ENCODE results near the gene GPSM3. TPM values are rescaled to one million over a fixed set of nuclear protein-coding genes. Genes with fewer than 3 reads are reported as not detected.

The GPSM3 gene
- total RNA-seq, 5 donors from 2014 or later (not counting 1 experiment from before 2014, with no cell fraction given): 267 to 311 (median 274) TPM

DNA sequence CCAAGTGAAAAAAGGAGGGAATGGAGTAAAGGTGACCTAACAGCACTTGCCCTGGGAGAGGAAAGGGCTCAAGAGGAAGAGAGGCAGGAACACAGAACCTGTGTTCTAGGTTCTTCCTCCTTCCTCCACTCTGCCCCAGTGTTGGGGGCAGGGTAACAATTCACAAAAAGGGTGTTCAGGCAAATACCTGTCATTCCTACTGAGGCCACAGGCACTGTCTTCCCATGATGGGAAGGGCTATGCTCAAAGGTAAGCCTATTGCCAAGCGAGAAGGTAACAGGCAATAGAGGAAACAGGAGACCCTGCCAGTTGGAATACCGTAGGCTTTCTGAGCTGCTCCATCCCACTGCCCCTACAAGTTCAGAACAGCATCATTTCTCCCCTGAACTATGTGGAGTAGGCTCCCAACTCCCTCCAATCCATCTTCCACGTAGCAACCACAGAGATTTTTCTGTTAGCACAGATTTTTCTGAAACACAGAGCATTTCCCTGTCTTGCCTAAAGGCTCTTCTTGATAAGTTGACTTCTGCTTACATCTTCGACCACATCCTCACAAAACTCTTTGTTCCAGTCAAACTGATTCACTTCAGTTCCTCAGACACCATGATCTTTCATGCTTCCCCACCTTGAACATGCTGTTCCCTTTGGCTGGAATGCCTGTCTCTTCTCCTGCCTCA is 19.3 kb downstream of the GPSM3 start:
- H3K4me1 Mint-ChIP-seq: peaks cover 53 to 64% (median 55%) of the 10 kb centered on the region in 3 donors
- DNase-seq: no peak
- H3K27me3 Mint-ChIP-seq: no peaks in the 10 kb centered on the region
- peaks cover 28% of the 10 kb centered on the region for H3K36me3 Mint-ChIP-seq
- H3K9me3 ChIP-seq: no peaks in the 10 kb centered on the region
- H3K4me1 ChIP-seq (ENCODE audit: control insufficient read depth in 1 of 2, extremely low read depth in 1 of 2, insufficient read depth in 2 of 2, low read length in 2 of 2): peaks cover 41 to 45% of the 10 kb centered on the region in 2 experiments
- H3K27me3 ChIP-seq (replicated peaks in 1 of 2; ENCODE audit: control insufficient read depth in 2 of 2, extremely low read depth in 1 of 2, insufficient read depth in 2 of 2, low read length in 1 of 2): no peaks in the 10 kb centered on the region
- H3K4me3 ChIP-seq (ENCODE audit: control insufficient read depth in 1 of 2, extremely low read depth in 1 of 2, low read length in 1 of 2): no peak overlapping the region
- peak overlapping the region; percentile 64 to 81 for H3K27ac Mint-ChIP-seq
- ChIA-PET POLR2A (interaction anchor here in 1 of 2 donors (0.6 kb wide), 1 partner anchor 1560 kb away, joined by 3 read pairs; no protein-coding TSS in a partner anchor), CTCF (no interaction called here)
- no peak for ATAC-seq (replicated peaks in 1 of 4)
- WGBS (ENCODE audit: insufficient coverage): 56% methylated on average over 4 of the region's 4 CpGs
- peaks cover 3 to 30% of the 10 kb centered on the region in 2 donors for H3K36me3 ChIP-seq (ENCODE audit: control insufficient read depth in 2 of 2, extremely low read depth in 1 of 2, insufficient read depth in 1 of 2, low read length in 1 of 2)
- H3K27ac ChIP-seq (ENCODE audit: low read length): no peak overlapping the region
- peak overlapping the region in 1 of 3 donors; percentile 95 for H3K4me3 Mint-ChIP-seq
- H3K9me3 Mint-ChIP-seq: no peaks in the 10 kb centered on the region

DNA sequence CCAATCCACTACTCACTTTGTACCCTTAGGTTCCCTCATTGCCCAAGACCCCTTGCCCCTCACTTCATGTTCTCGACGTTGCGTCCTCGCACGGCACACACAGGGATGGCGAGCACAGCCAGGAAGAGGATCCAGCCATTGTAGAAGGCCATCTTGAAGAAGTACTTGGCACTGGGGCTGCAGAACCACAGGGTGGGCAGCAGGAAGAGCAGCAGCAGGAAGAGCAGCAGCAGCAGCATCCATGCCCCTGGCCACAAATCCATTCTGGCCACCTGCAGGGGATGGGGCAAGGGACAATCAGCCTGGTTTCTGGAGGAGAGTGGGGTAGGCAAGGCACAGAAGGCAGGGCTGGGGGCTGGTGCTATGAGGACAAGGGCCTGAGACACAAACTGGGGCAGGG is 21.2 kb downstream of the GPSM3 start:
- peaks cover 30 to 31% of the 10 kb centered on the region in 2 experiments for H3K4me1 ChIP-seq (ENCODE audit: control insufficient read depth in 1 of 2, extremely low read depth in 1 of 2, insufficient read depth in 2 of 2, low read length in 2 of 2)
- H3K4me1 Mint-ChIP-seq: peaks cover 38 to 46% (median 39%) of the 10 kb centered on the region in 3 donors
- H3K27me3 Mint-ChIP-seq: no peaks in the 10 kb centered on the region
- peaks cover 36% of the 10 kb centered on the region for H3K36me3 Mint-ChIP-seq
- peaks cover 3 to 38% of the 10 kb centered on the region in 2 donors for H3K36me3 ChIP-seq (ENCODE audit: control insufficient read depth in 2 of 2, extremely low read depth in 1 of 2, insufficient read depth in 1 of 2, low read length in 1 of 2)
- peak overlapping the region in 1 of 3 donors; percentile 8 for H3K4me3 Mint-ChIP-seq
- DNase-seq: no peak
- peak overlapping the region in 1 of 2 donors; percentile 72 for H3K27ac Mint-ChIP-seq
- ChIA-PET CTCF (no interaction called here), POLR2A (no interaction called here)
- H3K27me3 ChIP-seq (replicated peaks in 1 of 2; ENCODE audit: control insufficient read depth in 2 of 2, extremely low read depth in 1 of 2, insufficient read depth in 2 of 2, low read length in 1 of 2): no peaks in the 10 kb centered on the region
- H3K9me3 ChIP-seq: no peaks in the 10 kb centered on the region
- H3K4me3 ChIP-seq (ENCODE audit: control insufficient read depth in 1 of 2, extremely low read depth in 1 of 2, low read length in 1 of 2): no peak overlapping the region
- 98% methylated on average over 6 of the region's 6 CpGs for WGBS (ENCODE audit: insufficient coverage)
- no peak for ATAC-seq (replicated peaks in 1 of 4)
- H3K9me3 Mint-ChIP-seq: no peaks in the 10 kb centered on the region
- H3K27ac ChIP-seq (ENCODE audit: low read length): no peak overlapping the region

DNA sequence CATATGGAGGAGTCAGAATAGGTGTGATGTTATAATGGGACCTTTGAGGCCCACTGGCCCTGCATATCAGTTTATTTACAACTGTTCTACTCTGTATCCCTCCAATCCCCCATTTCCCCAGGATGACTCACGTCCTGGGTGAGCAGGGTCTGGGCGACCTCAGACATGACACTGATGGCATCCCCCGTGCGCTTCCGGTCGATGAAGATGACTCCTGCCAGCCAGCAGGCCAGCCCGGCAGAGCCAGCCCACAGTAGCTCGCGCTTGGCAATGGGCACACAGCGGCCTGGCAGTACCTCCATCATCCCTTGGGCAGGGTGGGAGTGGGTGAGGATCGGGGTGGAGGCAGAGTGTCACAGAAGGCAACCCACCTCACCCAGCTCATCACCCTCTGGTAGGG is 22.1 kb downstream of the GPSM3 start:
- Mint-ChIP-seq H3K36me3 (peaks cover 36% of the 10 kb centered on the region), H3K4me1 (peaks cover 33 to 40% (median 33%) of the 10 kb centered on the region in 3 donors), H3K27ac (no peak overlapping the region), H3K9me3 (no peaks in the 10 kb centered on the region), H3K27me3 (no peaks in the 10 kb centered on the region), H3K4me3 (no peak overlapping the region)
- peaks cover 23 to 28% of the 10 kb centered on the region in 2 experiments for H3K4me1 ChIP-seq (ENCODE audit: control insufficient read depth in 1 of 2, extremely low read depth in 1 of 2, insufficient read depth in 2 of 2, low read length in 2 of 2)
- peaks cover 3 to 38% of the 10 kb centered on the region in 2 donors for H3K36me3 ChIP-seq (ENCODE audit: control insufficient read depth in 2 of 2, extremely low read depth in 1 of 2, insufficient read depth in 1 of 2, low read length in 1 of 2)
- H3K27ac ChIP-seq (ENCODE audit: low read length): no peak overlapping the region
- ATAC-seq (replicated peaks in 1 of 4) (no peak), DNase-seq (no peak)
- H3K27me3 ChIP-seq (replicated peaks in 1 of 2; ENCODE audit: control insufficient read depth in 2 of 2, extremely low read depth in 1 of 2, insufficient read depth in 2 of 2, low read length in 1 of 2): no peaks in the 10 kb centered on the region
- 95% methylated on average over 8 of the region's 11 CpGs for WGBS (ENCODE audit: insufficient coverage)
- ChIA-PET POLR2A (no interaction called here), CTCF (no interaction called here)
- no peak overlapping the region for H3K4me3 ChIP-seq (ENCODE audit: control insufficient read depth in 1 of 2, extremely low read depth in 1 of 2, low read length in 1 of 2)
- H3K9me3 ChIP-seq: no peaks in the 10 kb centered on the region

DNA sequence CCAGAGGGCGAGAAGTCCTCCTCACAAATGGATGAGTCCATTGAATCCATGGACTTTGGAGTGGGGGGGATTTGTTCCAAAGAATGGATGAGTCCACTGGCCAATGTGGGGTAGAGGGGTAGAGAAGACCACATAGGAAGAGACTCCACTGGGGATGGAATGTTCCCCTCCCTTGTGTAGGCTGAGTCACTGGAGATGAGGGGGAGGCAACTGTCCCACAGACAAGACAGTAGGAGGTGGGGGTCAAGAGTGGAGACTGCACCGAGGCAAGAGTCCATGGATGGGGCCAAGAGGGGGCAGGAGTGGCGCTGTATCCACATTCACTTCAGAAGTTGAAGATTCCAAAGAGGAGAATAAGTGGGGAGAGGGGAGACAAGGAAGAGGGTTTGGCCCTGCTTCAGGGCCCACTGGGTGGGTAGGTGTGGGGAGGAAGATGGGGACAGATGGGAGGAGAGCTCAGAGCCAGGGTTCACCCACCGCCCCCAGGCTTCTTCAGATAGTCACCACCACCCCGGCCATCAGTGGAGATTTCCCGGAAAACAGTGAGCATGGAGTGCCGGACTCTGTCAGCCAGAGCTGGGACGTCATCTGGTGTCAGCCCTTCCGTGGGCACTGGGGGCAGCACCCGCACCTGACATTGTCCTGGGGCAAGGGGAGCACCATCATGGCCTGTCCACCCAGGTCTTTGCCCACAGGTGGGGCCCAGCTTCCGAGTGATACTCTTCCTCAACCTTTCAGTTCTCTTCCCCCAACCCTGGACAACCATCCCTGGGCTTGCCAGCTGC is 23.4 kb downstream of the GPSM3 start:
- Histone ChIP-seq H3K36me3 (ENCODE audit: control insufficient read depth in 2 of 2, extremely low read depth in 1 of 2, insufficient read depth in 1 of 2, low read length in 1 of 2) (peaks cover 3 to 38% of the 10 kb centered on the region in 2 donors), H3K9me3 (no peaks in the 10 kb centered on the region), H3K4me3 (ENCODE audit: control insufficient read depth in 1 of 2, extremely low read depth in 1 of 2, low read length in 1 of 2) (no peak overlapping the region), H3K27ac (ENCODE audit: low read length) (no peak overlapping the region), H3K27me3 (replicated peaks in 1 of 2; ENCODE audit: control insufficient read depth in 2 of 2, extremely low read depth in 1 of 2, insufficient read depth in 2 of 2, low read length in 1 of 2) (no peaks in the 10 kb centered on the region), H3K4me1 (ENCODE audit: control insufficient read depth in 1 of 2, extremely low read depth in 1 of 2, insufficient read depth in 2 of 2, low read length in 2 of 2) (peaks cover 13 to 16% of the 10 kb centered on the region in 2 experiments)
- no peak for DNase-seq
- Mint-ChIP-seq H3K27ac (no peak overlapping the region), H3K4me3 (no peak overlapping the region), H3K4me1 (peaks cover 20 to 27% (median 20%) of the 10 kb centered on the region in 3 donors), H3K9me3 (no peaks in the 10 kb centered on the region), H3K27me3 (no peaks in the 10 kb centered on the region), H3K36me3 (peaks cover 40% of the 10 kb centered on the region)
- no peak for ATAC-seq (replicated peaks in 1 of 4)
- CTCF ChIA-PET: no interaction called here
- POLR2A ChIA-PET: no interaction called here
- WGBS (ENCODE audit: insufficient coverage): 94% methylated on average over 8 of the region's 11 CpGs

DNA sequence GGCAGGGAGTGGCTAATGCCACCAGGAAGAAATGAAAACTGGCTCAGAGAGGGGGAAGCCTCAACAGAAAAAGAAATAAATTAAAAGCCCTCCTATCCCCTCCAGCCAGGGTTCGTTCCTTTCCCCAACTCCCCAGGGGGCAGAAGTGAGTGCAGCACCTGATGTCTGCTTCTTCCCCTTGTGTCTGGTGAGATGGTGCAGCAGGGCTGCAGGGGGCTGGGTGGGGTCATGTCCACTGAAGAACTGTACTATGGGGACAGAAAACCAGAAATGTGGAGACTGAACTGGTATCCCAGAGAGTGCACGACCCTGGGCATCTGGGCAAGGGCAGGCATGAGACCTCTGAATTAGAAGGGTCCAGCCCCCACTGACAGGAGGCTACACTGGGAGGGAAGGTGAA is 24.1 kb downstream of the GPSM3 start:
- ChIA-PET CTCF (no interaction called here), POLR2A (no interaction called here)
- no peak overlapping the region for H3K4me3 Mint-ChIP-seq

DNA sequence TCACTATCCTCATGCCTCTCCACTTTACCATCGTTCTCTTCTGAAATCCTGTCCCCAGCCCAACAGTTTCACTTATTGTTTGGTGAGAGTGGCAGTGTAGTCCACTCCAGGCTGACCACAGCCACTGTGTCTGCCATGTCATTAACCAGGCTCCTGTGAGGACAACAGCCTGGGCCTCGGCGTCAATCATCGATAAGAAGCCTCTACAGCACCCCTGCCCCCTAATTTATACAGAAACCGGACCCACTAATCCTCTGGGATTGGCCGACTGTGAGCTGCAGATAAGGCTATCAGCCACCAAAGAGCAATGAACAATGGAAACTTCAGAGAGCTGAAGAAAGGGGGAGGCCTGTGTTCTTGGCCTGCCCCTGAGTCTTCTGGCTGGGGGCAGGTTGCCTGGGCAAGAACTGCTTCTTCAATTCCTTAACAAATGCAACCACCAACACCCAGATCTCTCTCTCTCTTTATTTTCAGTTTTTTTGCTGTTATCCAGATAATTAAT is 24.6 kb downstream of the GPSM3 start:
- POLR2A ChIA-PET: interaction anchor here in 1 of 2 donors (0.5 kb wide), 1 partner anchor 270 kb away, joined by 6 read pairs; the partner anchor contains the start of gene EHMT2
- no peaks in the 10 kb centered on the region for H3K9me3 Mint-ChIP-seq

More for the DNA sequence above, 24.1 kb downstream of the GPSM3 start:
- H3K27ac Mint-ChIP-seq: no peak overlapping the region
- H3K4me1 Mint-ChIP-seq: peaks cover 13 to 20% (median 14%) of the 10 kb centered on the region in 3 donors
- peaks cover 6 to 10% of the 10 kb centered on the region in 2 experiments for H3K4me1 ChIP-seq (ENCODE audit: control insufficient read depth in 1 of 2, extremely low read depth in 1 of 2, insufficient read depth in 2 of 2, low read length in 2 of 2)
- ATAC-seq (replicated peaks in 1 of 4) (no peak), DNase-seq (no peak)
- no peak overlapping the region for H3K27ac ChIP-seq (ENCODE audit: low read length)
- H3K36me3 ChIP-seq (ENCODE audit: control insufficient read depth in 2 of 2, extremely low read depth in 1 of 2, insufficient read depth in 1 of 2, low read length in 1 of 2): peaks cover 3 to 38% of the 10 kb centered on the region in 2 donors
- 70% methylated on average over 1 of the region's 2 CpGs for WGBS (ENCODE audit: insufficient coverage)
- no peak overlapping the region for H3K4me3 ChIP-seq (ENCODE audit: control insufficient read depth in 1 of 2, extremely low read depth in 1 of 2, low read length in 1 of 2)
- no peaks in the 10 kb centered on the region for H3K9me3 ChIP-seq
- H3K27me3 ChIP-seq (replicated peaks in 1 of 2; ENCODE audit: control insufficient read depth in 2 of 2, extremely low read depth in 1 of 2, insufficient read depth in 2 of 2, low read length in 1 of 2): no peaks in the 10 kb centered on the region
- H3K9me3 Mint-ChIP-seq: no peaks in the 10 kb centered on the region
- H3K27me3 Mint-ChIP-seq: no peaks in the 10 kb centered on the region
- peaks cover 40% of the 10 kb centered on the region for H3K36me3 Mint-ChIP-seq

More for the DNA sequence above, 24.6 kb downstream of the GPSM3 start:
- H3K36me3 ChIP-seq (ENCODE audit: control insufficient read depth in 2 of 2, extremely low read depth in 1 of 2, insufficient read depth in 1 of 2, low read length in 1 of 2): peaks cover 3 to 40% of the 10 kb centered on the region in 2 donors
- no peak overlapping the region for H3K4me3 ChIP-seq (ENCODE audit: control insufficient read depth in 1 of 2, extremely low read depth in 1 of 2, low read length in 1 of 2)
- ATAC-seq (replicated peaks in 1 of 4) (no peak), DNase-seq (no peak)
- CTCF ChIA-PET: no interaction called here
- no peak overlapping the region for H3K27ac Mint-ChIP-seq
- H3K4me1 ChIP-seq (ENCODE audit: control insufficient read depth in 1 of 2, extremely low read depth in 1 of 2, insufficient read depth in 2 of 2, low read length in 2 of 2): peaks cover under 1 to 4% of the 10 kb centered on the region in 2 experiments
- no peak overlapping the region for H3K4me3 Mint-ChIP-seq
- peaks cover 44% of the 10 kb centered on the region for H3K36me3 Mint-ChIP-seq
- no peaks in the 10 kb centered on the region for H3K27me3 ChIP-seq (replicated peaks in 1 of 2; ENCODE audit: control insufficient read depth in 2 of 2, extremely low read depth in 1 of 2, insufficient read depth in 2 of 2, low read length in 1 of 2)
- H3K9me3 ChIP-seq: no peaks in the 10 kb centered on the region
- H3K27ac ChIP-seq (ENCODE audit: low read length): no peak overlapping the region
- 100% methylated on average over 3 of the region's 6 CpGs for WGBS (ENCODE audit: insufficient coverage)
- no peaks in the 10 kb centered on the region for H3K27me3 Mint-ChIP-seq
- H3K4me1 Mint-ChIP-seq: peaks cover 8 to 15% (median 8%) of the 10 kb centered on the region in 3 donors
